Chondrocyte (in vitro differentiated cells): ENCODE measurements around the gene ITPR2. TPM values are rescaled to one million over a fixed set of nuclear protein-coding genes. Genes with fewer than 3 reads are reported as not detected.
A peak's percentile ranks its signal among the peaks of the same experiment; 100 is the strongest.

ENCODE experiments used
- DNase-seq: peaks from one replicate; pipeline ENCODE4 v3.0.0; 2021; ENCODE audit warnings: mixed read lengths, low spot score
- H3K27ac Mint-ChIP-seq: one replicate; pipeline ENCODE4 v1.8.0; 2021; ENCODE audit warnings: mild to moderate bottlenecking, moderate library complexity, mixed read lengths; ENCODE audit not compliant: unreplicated experiment
- H3K27me3 Mint-ChIP-seq: 2 replicates; pipeline ENCODE4 v1.8.0; 2021; ENCODE audit warnings: low read depth, mixed read lengths
- H3K36me3 Mint-ChIP-seq: 2 replicates; pipeline ENCODE4 v1.8.0; 2021; ENCODE audit warnings: low read depth, mixed read lengths
- H3K4me1 Mint-ChIP-seq: 2 replicates; pipeline ENCODE4 v1.8.0; 2021; ENCODE audit warnings: low read depth, mild to moderate bottlenecking, mixed read lengths
- H3K4me3 Mint-ChIP-seq: one replicate; pipeline ENCODE4 v1.8.0; 2021; ENCODE audit warnings: mild to moderate bottlenecking, moderate library complexity, mixed read lengths; ENCODE audit not compliant: unreplicated experiment
- H3K9me3 Mint-ChIP-seq: 2 replicates; pipeline ENCODE4 v1.8.0; 2021; ENCODE audit warnings: low read depth, mixed read lengths
- total RNA-seq: library from RNA; stranded (reverse); gene quantifications from 3 replicates; pipeline ENCODE4 v1.2.1, GENCODE V29; 2021
- TF ChIP-seq, protein P1 (sequence below): fragments of 200-600 bp; sonication (generic); IDR thresholded peaks from 2 replicates; pipeline ENCODE4 v1.5.0; 2021; ENCODE audit warnings: antibody characterized with exemption, mild to moderate bottlenecking, moderate library complexity

ITPR2 gene
- total RNA-seq, 1 donor from 2014 or later = 18.7 TPM

DNA sequence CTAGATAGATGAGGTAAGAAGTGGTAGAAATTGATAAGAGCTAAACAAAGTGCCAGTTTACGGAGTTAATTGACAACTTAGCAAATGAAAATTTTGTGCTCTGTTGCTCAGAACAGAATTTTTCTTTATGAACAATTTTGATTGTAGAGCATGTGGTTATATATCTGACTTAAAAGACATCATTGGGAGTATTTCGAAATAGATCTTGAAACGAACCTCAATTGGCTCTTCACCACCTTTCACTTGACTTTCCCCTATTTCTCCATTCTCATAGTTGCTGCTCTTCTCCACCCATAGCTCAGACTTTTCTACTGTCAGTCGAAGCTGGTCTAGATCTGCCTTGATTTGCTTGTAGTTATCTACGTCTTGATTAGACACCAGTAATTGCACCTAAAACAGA is 212.1 kb downstream of the ITPR2 start:
- Mint-ChIP-seq H3K4me3 (no peak overlapping the region), H3K36me3 (peaks cover 6% of the 10 kb centered on the region), H3K27ac (no peak overlapping the region), H3K9me3 (no peaks in the 10 kb centered on the region), H3K27me3 (no peaks in the 10 kb centered on the region), H3K4me1 (no peaks in the 10 kb centered on the region)
- no peak for DNase-seq
- TF ChIP-seq, protein P1, sequence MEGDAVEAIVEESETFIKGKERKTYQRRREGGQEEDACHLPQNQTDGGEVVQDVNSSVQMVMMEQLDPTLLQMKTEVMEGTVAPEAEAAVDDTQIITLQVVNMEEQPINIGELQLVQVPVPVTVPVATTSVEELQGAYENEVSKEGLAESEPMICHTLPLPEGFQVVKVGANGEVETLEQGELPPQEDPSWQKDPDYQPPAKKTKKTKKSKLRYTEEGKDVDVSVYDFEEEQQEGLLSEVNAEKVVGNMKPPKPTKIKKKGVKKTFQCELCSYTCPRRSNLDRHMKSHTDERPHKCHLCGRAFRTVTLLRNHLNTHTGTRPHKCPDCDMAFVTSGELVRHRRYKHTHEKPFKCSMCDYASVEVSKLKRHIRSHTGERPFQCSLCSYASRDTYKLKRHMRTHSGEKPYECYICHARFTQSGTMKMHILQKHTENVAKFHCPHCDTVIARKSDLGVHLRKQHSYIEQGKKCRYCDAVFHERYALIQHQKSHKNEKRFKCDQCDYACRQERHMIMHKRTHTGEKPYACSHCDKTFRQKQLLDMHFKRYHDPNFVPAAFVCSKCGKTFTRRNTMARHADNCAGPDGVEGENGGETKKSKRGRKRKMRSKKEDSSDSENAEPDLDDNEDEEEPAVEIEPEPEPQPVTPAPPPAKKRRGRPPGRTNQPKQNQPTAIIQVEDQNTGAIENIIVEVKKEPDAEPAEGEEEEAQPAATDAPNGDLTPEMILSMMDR = no peak

DNA sequence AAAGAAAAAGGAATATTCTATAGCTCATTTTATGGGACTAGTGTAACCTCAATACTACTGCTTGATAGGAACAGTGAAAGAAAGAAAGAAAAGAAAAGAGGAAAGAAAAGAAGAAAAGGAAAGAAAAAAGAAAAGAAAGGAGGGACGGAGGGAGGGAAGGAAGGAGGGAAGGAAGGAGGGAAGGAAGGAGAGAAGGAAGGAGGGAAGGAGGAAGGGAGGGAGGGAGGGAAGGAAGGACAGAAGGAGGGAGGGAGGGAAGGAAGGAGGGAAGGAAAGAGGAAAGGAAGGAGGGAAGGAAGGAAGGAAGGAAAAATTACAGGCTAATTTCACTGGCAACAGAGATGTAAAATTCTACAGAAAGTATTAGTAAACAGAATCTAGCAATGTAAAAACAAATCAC is 215.5 kb downstream of the ITPR2 start:
- Mint-ChIP-seq H3K27ac (no peak overlapping the region), H3K4me1 (no peaks in the 10 kb centered on the region), H3K27me3 (no peaks in the 10 kb centered on the region), H3K36me3 (peaks cover 6% of the 10 kb centered on the region), H3K9me3 (no peaks in the 10 kb centered on the region), H3K4me3 (no peak overlapping the region)
- no peak for DNase-seq
- TF ChIP-seq, protein P1 = no peak

DNA sequence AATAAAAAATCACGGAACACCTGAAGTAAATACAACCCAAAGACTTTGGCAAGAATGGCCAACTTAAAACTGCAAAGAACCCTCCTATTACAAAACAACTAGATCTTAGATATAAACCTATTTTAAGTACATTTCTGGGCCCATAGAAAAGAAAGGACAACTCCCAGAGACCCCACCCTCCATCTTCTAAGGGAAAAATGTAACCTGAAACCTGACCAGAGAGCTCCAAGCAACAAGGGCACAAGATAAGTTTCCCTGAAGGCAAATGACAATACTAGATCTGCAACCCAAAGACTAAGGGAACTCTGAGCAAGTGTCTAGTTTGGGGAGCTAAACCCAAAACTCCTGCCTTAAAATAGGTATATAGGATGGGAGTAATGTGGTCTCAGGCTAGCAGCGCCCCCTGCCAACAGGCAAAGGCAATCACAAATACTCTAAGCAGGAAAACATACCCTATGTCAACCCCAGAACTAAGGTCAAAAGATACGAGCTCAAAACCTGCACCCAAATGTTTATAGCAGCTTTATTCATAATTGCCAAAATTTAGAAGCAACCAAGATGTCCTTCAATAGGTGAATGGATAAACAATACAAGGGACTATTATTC is 218.9 kb downstream of the ITPR2 start:
- TF ChIP-seq, protein P1 = peak; percentile 78
- DNase-seq = no peak

DNA sequence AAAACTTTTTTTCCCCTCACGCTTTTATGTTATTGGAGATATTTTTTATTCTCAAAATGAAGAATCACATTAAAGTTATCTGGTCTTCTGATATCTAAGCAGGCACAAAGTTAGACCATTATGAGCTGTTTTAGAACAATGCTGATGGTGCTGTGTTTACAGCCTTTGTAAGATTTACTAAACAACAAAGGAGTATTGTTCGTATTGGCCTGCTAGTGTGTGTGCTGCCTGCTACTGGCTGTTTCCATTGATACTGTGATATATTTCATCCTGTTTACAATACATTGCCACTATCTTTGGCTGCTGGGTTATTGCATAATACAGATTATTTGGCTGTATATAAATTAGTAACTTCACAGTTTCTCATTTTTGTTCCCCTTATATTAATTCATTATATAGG is 220.8 kb downstream of the ITPR2 start:
- TF ChIP-seq, protein P1 = no peak
- Mint-ChIP-seq H3K27me3 (no peaks in the 10 kb centered on the region), H3K4me1 (no peaks in the 10 kb centered on the region), H3K4me3 (no peak overlapping the region), H3K27ac (no peak overlapping the region), H3K9me3 (no peaks in the 10 kb centered on the region), H3K36me3 (peaks cover 1% of the 10 kb centered on the region)
- no peak for DNase-seq

More for the DNA sequence above, 218.9 kb downstream of the ITPR2 start:
- Mint-ChIP-seq H3K4me3 (no peak overlapping the region), H3K27me3 (no peaks in the 10 kb centered on the region), H3K9me3 (no peaks in the 10 kb centered on the region), H3K27ac (no peak overlapping the region), H3K4me1 (no peaks in the 10 kb centered on the region), H3K36me3 (peaks cover 2% of the 10 kb centered on the region)

DNA sequence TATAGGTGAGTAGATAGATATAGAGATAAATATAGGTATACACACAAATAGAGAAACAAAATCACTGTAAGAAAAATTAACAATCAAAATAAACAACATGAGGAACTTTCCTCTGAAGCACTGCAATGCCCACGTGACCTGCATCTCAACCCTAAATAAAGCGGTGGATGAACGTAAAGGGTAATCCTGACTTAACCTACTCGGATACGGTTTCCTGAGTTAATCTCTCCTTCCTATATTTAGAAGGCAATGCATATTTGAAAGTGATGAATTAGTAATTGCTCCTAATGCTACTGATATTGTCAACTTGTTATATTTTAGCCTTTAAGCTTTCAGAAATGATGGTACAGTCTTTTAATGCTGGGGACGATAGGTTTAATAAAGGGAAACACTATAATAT is 221.4 kb downstream of the ITPR2 start:
- Mint-ChIP-seq H3K9me3 (no peaks in the 10 kb centered on the region), H3K4me1 (no peaks in the 10 kb centered on the region), H3K4me3 (no peak overlapping the region), H3K27ac (no peak overlapping the region), H3K27me3 (no peaks in the 10 kb centered on the region), H3K36me3 (no peaks in the 10 kb centered on the region)
- TF ChIP-seq, protein P1 = no peak
- DNase-seq = no peak
